NT2/D1 (cell line): Measurements from ENCODE around the gene MLF1.

Experiments
- SUZ12 ChIP-seq: IDR thresholded peaks from 2 replicates; pipeline ENCODE4 v1.6.1; 2011; ENCODE audit not compliant: insufficient read length, insufficient read depth; ENCODE audit errors: extremely low read depth
- YY1 ChIP-seq: IDR thresholded peaks from 2 replicates; pipeline ENCODE4 v1.6.1; 2011; ENCODE audit not compliant: insufficient read length, insufficient read depth
- ZNF274 ChIP-seq: IDR thresholded peaks from 2 replicates; pipeline ENCODE4 v1.6.1; 2011; ENCODE audit warnings: mild to moderate bottlenecking, low read depth, low read length

DNA sequence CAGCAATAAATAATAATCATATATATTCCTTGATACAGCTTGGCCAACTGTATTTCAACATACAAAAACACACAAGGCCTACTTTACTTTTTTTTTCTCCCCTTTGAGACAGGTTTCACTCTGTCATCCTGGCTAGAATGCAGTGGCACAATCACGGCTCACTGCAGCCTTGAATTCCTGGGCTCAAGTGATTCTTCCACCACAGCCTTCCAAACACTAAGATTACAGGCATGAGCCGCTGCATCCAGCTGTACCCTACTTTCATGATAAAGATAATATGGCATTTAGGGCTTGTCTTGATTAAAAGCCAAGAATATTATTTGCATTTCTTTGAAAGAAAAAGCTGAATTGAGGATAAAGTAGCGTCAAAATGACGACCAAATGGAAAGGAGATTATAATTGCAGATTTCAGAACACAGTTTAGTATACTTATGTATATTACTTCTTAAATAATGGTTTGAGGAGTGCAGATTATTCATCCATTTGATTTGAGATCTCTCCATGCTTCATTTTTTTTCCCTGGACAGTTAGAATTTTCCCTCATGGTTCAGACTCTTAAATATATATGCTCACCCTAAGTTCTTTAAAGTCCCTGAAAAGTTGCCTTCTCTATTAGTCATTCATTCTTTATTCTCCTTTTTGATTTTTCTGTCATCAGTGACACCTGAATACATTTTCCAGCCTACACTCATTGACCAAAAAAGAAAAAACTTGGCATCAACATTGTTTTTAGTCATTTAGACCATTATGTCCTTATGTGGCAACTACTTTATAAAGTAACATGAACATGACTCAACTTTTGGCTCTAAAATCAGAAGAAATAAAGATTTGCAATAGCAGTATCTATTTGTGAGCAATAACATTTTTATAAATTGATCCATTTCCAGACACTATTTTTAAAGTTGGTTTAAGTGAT lies 48.5 kb upstream of the MLF1 start:
- TF ChIP-seq SUZ12: no peak
- no peak for TF ChIP-seq YY1
- no peak for TF ChIP-seq ZNF274
